ENCODE results near the gene UBXN7. TPM values are rescaled to one million over a fixed set of nuclear protein-coding genes. Genes with fewer than 3 reads are reported as not detected.

UBXN7 gene
- total and polyA plus RNA-seq, 2 of the 4 experiments (the other 2 are of a cell fraction), result 8.6 to 16.1 TPM

DNA sequence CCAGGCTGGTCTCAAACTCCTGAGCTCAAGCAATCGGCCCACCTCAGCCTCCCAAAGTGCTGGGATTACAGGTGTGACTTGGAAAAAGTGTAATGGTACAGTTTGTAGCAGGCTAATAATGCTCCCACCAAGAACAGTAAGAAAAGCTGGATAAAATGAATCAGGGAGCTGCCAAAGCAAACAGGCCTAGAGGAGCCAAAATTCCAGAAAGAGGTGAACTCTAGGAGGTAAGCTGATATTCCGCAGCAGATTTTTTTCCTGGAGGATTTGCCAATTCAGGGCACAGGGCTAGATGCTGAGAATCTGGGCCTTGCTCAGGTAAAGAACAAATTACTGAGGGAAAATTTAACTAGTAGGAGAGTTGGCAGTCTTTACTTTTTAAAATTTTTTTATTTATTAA is 133.7 kb downstream of the UBXN7 start:
- Histone ChIP-seq H3K4me2 (ENCODE audit: low read depth, low read length) (no peak overlapping the region), H3K14ac (replicated peaks; ENCODE audit: low read depth, low read length) (no peak overlapping the region), H3K23ac (ENCODE audit: low read depth, low read length) (no peak overlapping the region), H3K27ac (ENCODE audit: insufficient read depth, low read length) (no peak overlapping the region), H3K27me3 (ENCODE audit: control insufficient read depth, insufficient read depth, low read length) (no peaks in the 10 kb centered on the region), H2BK20ac (ENCODE audit: low read depth, low read length) (no peak overlapping the region), H3K36me3 (ENCODE audit: control insufficient read depth, insufficient read depth, low read length) (no peaks in the 10 kb centered on the region), H3K79me1 (ENCODE audit: low read depth in 1 of 2, low read length in 2 of 2) (no peaks in the 10 kb centered on the region), H2BK120ac (ENCODE audit: low read depth, low read length) (no peak overlapping the region), H2AK9ac (replicated peaks; ENCODE audit: low read depth, low read length, poor library complexity) (no peak overlapping the region), H3K9ac (ENCODE audit: low read depth, low read length) (no peak overlapping the region), H2AK5ac (ENCODE audit: low read depth, low read length) (no peak overlapping the region), H3K4ac (ENCODE audit: low read depth, low read length) (no peak overlapping the region), H2BK15ac (ENCODE audit: low read depth, low read length) (no peak overlapping the region), H3K9me3 (ENCODE audit: control insufficient read depth, insufficient read depth, low read length) (no peaks in the 10 kb centered on the region), H3K18ac (ENCODE audit: low read depth, low read length) (no peak overlapping the region), H3K4me3 (ENCODE audit: insufficient read depth, low read depth, low read length) (no peak overlapping the region), H3K9me1 (ENCODE audit: insufficient read depth, low read length) (no peaks in the 10 kb centered on the region), H4K20me1 (ENCODE audit: insufficient read depth, low read length) (no peaks in the 10 kb centered on the region), H4K5ac (ENCODE audit: low read depth, low read length) (no peak overlapping the region), H2BK5ac (ENCODE audit: low read depth, low read length, poor library complexity, severe bottlenecking) (no peak overlapping the region), H3K56ac (ENCODE audit: extremely low read depth, insufficient read depth, low read length) (no peak overlapping the region), H2AFZ (replicated peaks; ENCODE audit: low read length, poor library complexity) (no peak overlapping the region), H4K8ac (ENCODE audit: low read depth in 2 of 2, low read length in 2 of 2) (no peak overlapping the region), H4K91ac (ENCODE audit: insufficient read depth, low read depth, low read length) (no peak overlapping the region), H3K4me1 (ENCODE audit: control insufficient read depth, insufficient read depth, low read length) (no peaks in the 10 kb centered on the region)
- BruUV-seq (replicated peaks), result no TSS peak
- dilution Hi-C loops (cut with HindIII; ENCODE audit: low sequenced_read_pairs, unreplicated experiment), result no loop called here
- WGBS, 2 experiments (ENCODE audit: extremely low coverage in 2 of 2, insufficient read length in 1 of 2), result no CpG with 5 or more reads among the region's 2 CpGs
- ATAC-seq (ENCODE audit: low read depth), result no peak
- ChIA-PET CTCF (interaction anchor here (1.1 kb wide), 1 partner anchor 25 kb away, joined by 4 read pairs; no protein-coding TSS in a partner anchor), POLR2A (ENCODE audit: unreplicated experiment) (interaction anchor here (0.7 kb wide), 1 partner anchor 191 kb away, joined by 5 read pairs; no protein-coding TSS in a partner anchor)
- TF ChIP-seq RFX5 (IDR thresholded peaks at IDR 0.05; ENCODE audit: low read depth, low read length) (no peak), MAFK (IDR thresholded peaks at IDR 0.05; ENCODE audit: low read depth, low read length) (no peak), POLR2A (IDR thresholded peaks at IDR 0.05; ENCODE audit: low read depth, low read length) (no peak), MAZ (IDR thresholded peaks at IDR 0.05; ENCODE audit: borderline replicate concordance, low read depth, low read length) (no peak), CHD1 (IDR thresholded peaks at IDR 0.05; ENCODE audit: low read depth, low read length) (no peak), ELK1 (IDR thresholded peaks at IDR 0.05; ENCODE audit: borderline replicate concordance, low read depth, low read length) (no peak)
- in situ Hi-C loops (cut with MboI; ENCODE audit: low sequenced_read_pairs), result no loop called here
- no peak for DNase-seq
- intact Hi-C loops (cut with micrococcal nuclease), result no loop called here

Small RNA genes lying within 50 kb of the gene (microRNA-seq; reads per million reads assigned to microRNA genes)
- gene AC069257.2 (ENCODE audit: insufficient read depth, insufficient read length), result not detected
- gene AC083822.1 (ENCODE audit: insufficient read depth, insufficient read length), result not detected
- not detected for gene AC117490.1 (ENCODE audit: insufficient read depth, insufficient read length)
- gene RN7SL434P (ENCODE audit: insufficient read depth, insufficient read length), result not detected
- not detected for gene RN7SL738P (ENCODE audit: insufficient read depth, insufficient read length)
- not detected for gene RNU6-1279P (ENCODE audit: insufficient read depth, insufficient read length)
- not detected for gene RNU6-910P (ENCODE audit: insufficient read depth, insufficient read length)

Small RNA genes lying within 50 kb of the gene (small RNA-seq; reads per million reads assigned to genes)
- gene AC069257.2 (0 reads per million in 5 experiments), gene AC083822.1 (0 reads per million in 5 experiments), gene AC117490.1 (0 reads per million in 5 experiments), gene RN7SL434P (0 reads per million in 5 experiments), gene RN7SL738P (0 reads per million in 5 experiments), gene RNU6-1279P (0.04 to 45.8 (median 0.61) reads per million in 5 experiments), gene RNU6-910P (0 to 4.8 (median 0.34) reads per million in 5 experiments)

Other genes starting within 250 kb of the UBXN7 start
- not detected in 2 replicates for gene ZDHHC19, start 221.0 kb downstream of the UBXN7 start, total RNA-seq (2012; rRNA removed)
- gene ZDHHC19, start 221.0 kb downstream of the UBXN7 start, polyA plus RNA-seq (2012; rRNA removed), result 0.09 TPM in 1 of 2 replicates, not detected in the other
- gene SLC51A, start 215.9 kb downstream of the UBXN7 start, total RNA-seq (2012; rRNA removed), result not detected in 2 replicates
- not detected in 2 replicates for gene SLC51A, start 215.9 kb downstream of the UBXN7 start, polyA plus RNA-seq (2012; rRNA removed)
- 124 and 127 TPM in 2 replicates for gene PCYT1A, start 144.7 kb downstream of the UBXN7 start, total RNA-seq (2012; rRNA removed)
- gene PCYT1A, start 144.7 kb downstream of the UBXN7 start, polyA plus RNA-seq (2012; rRNA removed), result 56.5 and 62.8 TPM in 2 replicates
- gene DYNLT2B, start 114.2 kb downstream of the UBXN7 start, total RNA-seq (2012; rRNA removed), result 2.2 and 4.2 TPM in 2 replicates
- 6.0 and 8.3 TPM in 2 replicates for gene DYNLT2B, start 114.2 kb downstream of the UBXN7 start, polyA plus RNA-seq (2012; rRNA removed)
- not detected in 2 replicates for gene TM4SF19, start 94.0 kb downstream of the UBXN7 start, total RNA-seq (2012; rRNA removed)
- not detected in 2 replicates for gene TM4SF19, start 94.0 kb downstream of the UBXN7 start, polyA plus RNA-seq (2012; rRNA removed)
- 15.2 and 18.1 TPM in 2 replicates for gene RNF168, start 71.3 kb upstream of the UBXN7 start, total RNA-seq (2012; rRNA removed)
- 2.5 TPM in 2 replicates for gene RNF168, start 71.3 kb upstream of the UBXN7 start, polyA plus RNA-seq (2012; rRNA removed)
- not detected in 2 replicates for gene SMCO1, start 82.9 kb upstream of the UBXN7 start, total RNA-seq (2012; rRNA removed)
- gene SMCO1, start 82.9 kb upstream of the UBXN7 start, polyA plus RNA-seq (2012; rRNA removed), result not detected in 2 replicates
- 5.7 and 6.4 TPM in 2 replicates for gene WDR53, start 136.1 kb upstream of the UBXN7 start, total RNA-seq (2012; rRNA removed)
- gene WDR53, start 136.1 kb upstream of the UBXN7 start, polyA plus RNA-seq (2012; rRNA removed), result 5.3 and 5.9 TPM in 2 replicates
- gene FBXO45, start 136.2 kb upstream of the UBXN7 start, total RNA-seq (2012; rRNA removed), result 5.0 and 11.7 TPM in 2 replicates
- 3.1 and 3.8 TPM in 2 replicates for gene FBXO45, start 136.2 kb upstream of the UBXN7 start, polyA plus RNA-seq (2012; rRNA removed)
- under 0.01 TPM in 1 of 2 replicates, not detected in the other for gene NRROS, start 207.3 kb upstream of the UBXN7 start, total RNA-seq (2012; rRNA removed)
- gene NRROS, start 207.3 kb upstream of the UBXN7 start, polyA plus RNA-seq (2012; rRNA removed), result 0.10 and 0.16 TPM in 2 replicates